ENCODE data around the gene TPK1.

TPK1 gene

DNA sequence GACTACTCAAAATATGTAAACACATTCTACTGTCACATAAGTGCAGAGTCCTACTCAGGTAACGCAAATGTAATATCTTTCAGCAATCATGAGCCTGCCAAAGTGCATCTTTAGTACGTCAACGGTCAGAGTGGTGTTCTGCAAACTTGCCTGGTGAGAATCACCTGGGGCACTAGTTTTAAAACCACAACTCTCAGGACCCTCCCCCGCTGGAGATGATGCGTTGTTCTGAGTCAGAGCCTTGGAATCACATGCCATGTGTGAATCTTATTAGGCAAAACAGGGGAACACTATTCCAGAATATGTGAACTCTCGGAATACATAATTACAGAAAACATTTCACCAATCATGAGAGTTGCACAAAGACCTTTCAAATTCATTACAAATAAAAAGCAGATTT, 115.7 kb downstream of the TPK1 start:
- Histone ChIP-seq H3K79me2 (ENCODE audit: insufficient read depth, low read length) (no peaks in the 10 kb centered on the region), H3K4me1 (ENCODE audit: insufficient read depth, low read length, severe bottlenecking) (no peaks in the 10 kb centered on the region), H4K20me1 (ENCODE audit: insufficient read depth, low read length) (no peaks in the 10 kb centered on the region), H3K4me3 (ENCODE audit: low read depth, low read length, poor library complexity, severe bottlenecking) (no peak overlapping the region), H3K27me3 (ENCODE audit: insufficient read depth, low read length) (no peaks in the 10 kb centered on the region), H3K27ac (ENCODE audit: low read depth, low read length, poor library complexity, severe bottlenecking) (no peak overlapping the region), H3K9me3 (ENCODE audit: low read length) (no peaks in the 10 kb centered on the region), H3K9me2 (ENCODE audit: low read depth, low read length) (no peaks in the 10 kb centered on the region), H3K36me3 (ENCODE audit: insufficient read depth, low read length) (no peaks in the 10 kb centered on the region), H3K9ac (ENCODE audit: low read length) (no peak overlapping the region), H3F3A (ENCODE audit: insufficient read depth, low read length) (no peaks in the 10 kb centered on the region), H3K4me2 (ENCODE audit: low read length) (no peak overlapping the region), H2AFZ (ENCODE audit: low read length) (no peak overlapping the region)
- TF ChIP-seq EZH2 (IDR thresholded peaks at IDR 0.05; ENCODE audit: borderline replicate concordance, low read length), result no peak
- TF ChIP-seq, protein P1, sequence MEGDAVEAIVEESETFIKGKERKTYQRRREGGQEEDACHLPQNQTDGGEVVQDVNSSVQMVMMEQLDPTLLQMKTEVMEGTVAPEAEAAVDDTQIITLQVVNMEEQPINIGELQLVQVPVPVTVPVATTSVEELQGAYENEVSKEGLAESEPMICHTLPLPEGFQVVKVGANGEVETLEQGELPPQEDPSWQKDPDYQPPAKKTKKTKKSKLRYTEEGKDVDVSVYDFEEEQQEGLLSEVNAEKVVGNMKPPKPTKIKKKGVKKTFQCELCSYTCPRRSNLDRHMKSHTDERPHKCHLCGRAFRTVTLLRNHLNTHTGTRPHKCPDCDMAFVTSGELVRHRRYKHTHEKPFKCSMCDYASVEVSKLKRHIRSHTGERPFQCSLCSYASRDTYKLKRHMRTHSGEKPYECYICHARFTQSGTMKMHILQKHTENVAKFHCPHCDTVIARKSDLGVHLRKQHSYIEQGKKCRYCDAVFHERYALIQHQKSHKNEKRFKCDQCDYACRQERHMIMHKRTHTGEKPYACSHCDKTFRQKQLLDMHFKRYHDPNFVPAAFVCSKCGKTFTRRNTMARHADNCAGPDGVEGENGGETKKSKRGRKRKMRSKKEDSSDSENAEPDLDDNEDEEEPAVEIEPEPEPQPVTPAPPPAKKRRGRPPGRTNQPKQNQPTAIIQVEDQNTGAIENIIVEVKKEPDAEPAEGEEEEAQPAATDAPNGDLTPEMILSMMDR (IDR thresholded peaks at IDR 0.05; ENCODE audit: low read length), result no peak

DNA sequence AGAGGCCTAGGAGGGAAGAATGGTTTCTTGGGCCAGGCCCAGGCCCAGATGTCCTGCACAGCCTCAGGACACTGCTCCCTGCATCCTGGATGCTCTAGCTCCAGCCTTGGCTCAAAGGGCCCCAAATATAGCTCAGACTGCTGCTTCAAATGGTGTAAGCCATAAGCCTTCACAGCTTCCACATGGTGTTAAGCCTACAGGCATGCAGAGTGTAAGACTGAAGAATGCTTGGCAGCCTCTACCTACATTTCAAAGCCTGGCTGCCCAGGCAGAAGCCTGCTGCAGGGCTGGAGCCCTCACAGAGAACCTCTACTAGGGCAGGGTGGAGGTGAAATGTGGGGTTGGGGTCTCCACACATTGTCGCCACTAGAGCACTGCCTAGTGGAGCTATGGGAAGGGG, 118.1 kb downstream of the TPK1 start:
- H3K9me3 ChIP-seq (ENCODE audit: low read length), result no peaks in the 10 kb centered on the region
- no peaks in the 10 kb centered on the region for H3K36me3 ChIP-seq (ENCODE audit: insufficient read depth, low read length)
- H3K4me3 ChIP-seq (ENCODE audit: low read depth, low read length, poor library complexity, severe bottlenecking), result no peak overlapping the region
- H3K79me2 ChIP-seq (ENCODE audit: insufficient read depth, low read length), result no peaks in the 10 kb centered on the region
- no peak overlapping the region for H3K9ac ChIP-seq (ENCODE audit: low read length)
- no peak overlapping the region for H3K4me2 ChIP-seq (ENCODE audit: low read length)
- H2AFZ ChIP-seq (ENCODE audit: low read length), result no peak overlapping the region
- H3K9me2 ChIP-seq (ENCODE audit: low read depth, low read length), result no peaks in the 10 kb centered on the region
- no peaks in the 10 kb centered on the region for H4K20me1 ChIP-seq (ENCODE audit: insufficient read depth, low read length)
- TF ChIP-seq, protein P1 (IDR thresholded peaks at IDR 0.05; ENCODE audit: low read length), result no peak
- TF ChIP-seq EZH2 (IDR thresholded peaks at IDR 0.05; ENCODE audit: borderline replicate concordance, low read length), result no peak
- H3F3A ChIP-seq (ENCODE audit: insufficient read depth, low read length), result no peaks in the 10 kb centered on the region
- H3K27me3 ChIP-seq (ENCODE audit: insufficient read depth, low read length), result no peaks in the 10 kb centered on the region
- H3K4me1 ChIP-seq (ENCODE audit: insufficient read depth, low read length, severe bottlenecking), result no peaks in the 10 kb centered on the region
- H3K27ac ChIP-seq (ENCODE audit: low read depth, low read length, poor library complexity, severe bottlenecking), result no peak overlapping the region

DNA sequence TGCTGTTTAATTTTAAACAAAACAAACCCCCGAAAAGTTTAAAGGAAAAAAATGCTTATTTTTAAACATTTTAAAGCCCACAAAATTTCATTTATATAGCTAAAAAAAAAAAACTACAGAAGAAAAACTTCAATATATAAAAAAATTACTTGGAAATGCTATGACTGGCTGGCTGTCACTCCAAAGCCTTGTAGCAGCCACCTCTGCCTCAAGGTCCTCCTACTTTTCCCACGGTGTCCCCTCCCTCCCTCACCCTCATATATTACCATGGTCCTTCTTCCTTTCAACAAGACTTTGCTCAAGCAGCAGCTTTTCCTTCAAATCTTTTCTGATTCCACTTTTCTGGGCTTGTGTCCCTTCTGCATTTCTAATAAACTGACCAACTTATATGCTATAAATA, 122.0 kb downstream of the TPK1 start:
- no peaks in the 10 kb centered on the region for H3F3A ChIP-seq (ENCODE audit: insufficient read depth, low read length)
- H3K4me2 ChIP-seq (ENCODE audit: low read length), result no peak overlapping the region
- H3K4me3 ChIP-seq (ENCODE audit: low read depth, low read length, poor library complexity, severe bottlenecking), result no peak overlapping the region
- H3K4me1 ChIP-seq (ENCODE audit: insufficient read depth, low read length, severe bottlenecking), result no peaks in the 10 kb centered on the region
- H3K9ac ChIP-seq (ENCODE audit: low read length), result no peak overlapping the region
- H3K27ac ChIP-seq (ENCODE audit: low read depth, low read length, poor library complexity, severe bottlenecking), result no peak overlapping the region
- no peaks in the 10 kb centered on the region for H3K79me2 ChIP-seq (ENCODE audit: insufficient read depth, low read length)
- TF ChIP-seq, protein P1 (IDR thresholded peaks at IDR 0.05; ENCODE audit: low read length), result no peak
- no peak for TF ChIP-seq EZH2 (IDR thresholded peaks at IDR 0.05; ENCODE audit: borderline replicate concordance, low read length)
- H2AFZ ChIP-seq (ENCODE audit: low read length), result no peak overlapping the region
- H3K9me3 ChIP-seq (ENCODE audit: low read length), result no peaks in the 10 kb centered on the region
- H3K9me2 ChIP-seq (ENCODE audit: low read depth, low read length), result no peaks in the 10 kb centered on the region
- H3K27me3 ChIP-seq (ENCODE audit: insufficient read depth, low read length), result no peaks in the 10 kb centered on the region
- H3K36me3 ChIP-seq (ENCODE audit: insufficient read depth, low read length), result no peaks in the 10 kb centered on the region
- no peaks in the 10 kb centered on the region for H4K20me1 ChIP-seq (ENCODE audit: insufficient read depth, low read length)

Measured in OCI-LY1 (cell line).